Activated CD8-positive, alpha-beta T cell treated with anti-CD3 and anti-CD28 coated beads for 36 hours (primary cell): ENCODE measurements around the gene STPG2. TPM values are rescaled to one million over a fixed set of nuclear protein-coding genes. Genes with fewer than 3 reads are reported as not detected.

Experiments
- ATAC-seq: fragments of 200-7000 bp; cut with Tn5 transposase; one replicate; pipeline ENCODE4 v1.10.0; 2021; ENCODE audit warnings: mild to moderate bottlenecking, moderate library complexity
- CTCF ChIA-PET: fragments of 350-600 bp; sonication (Branson Sonifier 250); formaldehyde crosslinking; loops from one replicate; lab custom pipeline; 2021; ENCODE audit warnings: antibody characterized with exemption; lab: Charles Lee
- POLR2A ChIA-PET: fragments of 350-600 bp; sonication (Branson Sonifier 250); formaldehyde crosslinking; loops from one replicate; lab custom pipeline; 2021; ENCODE audit warnings: antibody characterized with exemption; lab: Charles Lee
- DNase-seq: peaks from one replicate; pipeline ENCODE4 v3.0.0-alpha.2; 2020
- H3K27ac Mint-ChIP-seq: one replicate; pipeline ENCODE4 v1.8.0; 2021; ENCODE audit warnings: mild to moderate bottlenecking, mixed read lengths
- H3K27me3 Mint-ChIP-seq: one replicate; pipeline ENCODE4 v1.8.0; 2021; ENCODE audit warnings: mixed read lengths
- H3K36me3 Mint-ChIP-seq: one replicate; pipeline ENCODE4 v1.8.0; 2021; ENCODE audit warnings: low read depth, mixed read lengths
- H3K4me1 Mint-ChIP-seq: one replicate; pipeline ENCODE4 v1.8.0; 2021; ENCODE audit warnings: low read depth, mixed read lengths
- H3K4me3 Mint-ChIP-seq: one replicate; pipeline ENCODE4 v1.8.0; 2021; ENCODE audit warnings: mild to moderate bottlenecking, moderate library complexity, mixed read lengths
- H3K9me3 Mint-ChIP-seq: one replicate; pipeline ENCODE4 v1.8.0; 2021; ENCODE audit warnings: mixed read lengths
- intact Hi-C: fragments of 100-400 bp; cut with micrococcal nuclease; formaldehyde crosslinking; loops from one replicate; pipeline ENCODE4 v1.10.0; 2022
- total RNA-seq, 2 experiments: library from RNA; stranded (reverse); gene quantifications; one replicate each; pipeline ENCODE4 v1.2.3, GENCODE V29; 2021
- TF ChIP-seq, protein P1 (sequence below): fragments of 200-600 bp; IDR thresholded peaks from one replicate; pipeline ENCODE4 v1.8.0; 2022; ENCODE audit warnings: antibody characterized with exemption, mild to moderate bottlenecking

Gene STPG2
- total RNA-seq, 2 experiments from 2014 or later: 0.16 to 0.18 TPM

- H3K27ac Mint-ChIP-seq: no peak overlapping the region
- ChIA-PET CTCF (no interaction called here), POLR2A (no interaction called here)
- intact Hi-C loops: no loop called here
- no peaks in the 10 kb centered on the region for H3K4me1 Mint-ChIP-seq
- H3K9me3 Mint-ChIP-seq: peaks cover 7% of the 10 kb centered on the region
- H3K36me3 Mint-ChIP-seq: no peaks in the 10 kb centered on the region
- no peaks in the 10 kb centered on the region for H3K27me3 Mint-ChIP-seq
- H3K4me3 Mint-ChIP-seq: no peak overlapping the region
- ATAC-seq (no peak), DNase-seq (no peak)
- TF ChIP-seq, protein P1, sequence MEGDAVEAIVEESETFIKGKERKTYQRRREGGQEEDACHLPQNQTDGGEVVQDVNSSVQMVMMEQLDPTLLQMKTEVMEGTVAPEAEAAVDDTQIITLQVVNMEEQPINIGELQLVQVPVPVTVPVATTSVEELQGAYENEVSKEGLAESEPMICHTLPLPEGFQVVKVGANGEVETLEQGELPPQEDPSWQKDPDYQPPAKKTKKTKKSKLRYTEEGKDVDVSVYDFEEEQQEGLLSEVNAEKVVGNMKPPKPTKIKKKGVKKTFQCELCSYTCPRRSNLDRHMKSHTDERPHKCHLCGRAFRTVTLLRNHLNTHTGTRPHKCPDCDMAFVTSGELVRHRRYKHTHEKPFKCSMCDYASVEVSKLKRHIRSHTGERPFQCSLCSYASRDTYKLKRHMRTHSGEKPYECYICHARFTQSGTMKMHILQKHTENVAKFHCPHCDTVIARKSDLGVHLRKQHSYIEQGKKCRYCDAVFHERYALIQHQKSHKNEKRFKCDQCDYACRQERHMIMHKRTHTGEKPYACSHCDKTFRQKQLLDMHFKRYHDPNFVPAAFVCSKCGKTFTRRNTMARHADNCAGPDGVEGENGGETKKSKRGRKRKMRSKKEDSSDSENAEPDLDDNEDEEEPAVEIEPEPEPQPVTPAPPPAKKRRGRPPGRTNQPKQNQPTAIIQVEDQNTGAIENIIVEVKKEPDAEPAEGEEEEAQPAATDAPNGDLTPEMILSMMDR: no peak
Measured at GRCh38 chr4:98068495-98068894, 74.8 kb downstream of the STPG2 start.

DNA sequence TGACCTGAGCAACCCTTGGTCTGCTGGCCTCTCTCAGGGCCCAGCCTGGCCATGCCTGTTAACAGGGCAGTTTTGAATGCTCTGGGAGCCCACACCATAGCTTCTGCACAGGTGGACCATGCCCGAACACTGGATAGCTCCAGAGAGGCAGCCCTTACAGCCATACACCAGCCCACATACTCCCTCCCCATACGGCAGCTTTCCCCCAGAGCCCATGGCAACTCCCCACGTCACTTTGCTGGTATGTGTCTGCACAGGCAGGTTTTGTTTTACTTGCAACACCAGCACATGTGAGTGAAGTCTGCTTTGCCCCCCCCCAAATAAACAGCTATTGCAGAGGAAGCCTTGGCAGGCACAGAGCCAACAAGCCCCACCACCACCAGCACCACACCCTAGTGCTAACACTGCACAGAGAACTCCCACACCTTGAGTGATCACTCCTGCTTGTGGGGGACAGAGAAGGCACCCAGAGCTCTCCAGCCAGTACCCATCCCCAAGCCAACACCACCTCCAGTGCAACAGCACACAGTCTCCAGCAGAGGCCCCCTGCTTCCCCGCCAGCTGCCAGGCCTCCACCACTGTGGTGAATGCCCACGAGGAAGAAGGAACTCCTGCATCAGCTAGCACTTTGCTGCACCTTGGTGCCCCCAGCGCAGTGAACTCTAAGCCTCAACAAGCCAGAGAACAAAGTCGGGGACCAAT, 87.3 kb downstream of the STPG2 start:
- intact Hi-C loops: no loop called here
- ATAC-seq: no peak
- ChIA-PET CTCF (no interaction called here), POLR2A (no interaction called here)
- H3K9me3 Mint-ChIP-seq: peaks cover 11% of the 10 kb centered on the region
- DNase-seq: no peak
- no peak overlapping the region for H3K27ac Mint-ChIP-seq
- H3K36me3 Mint-ChIP-seq: peaks cover 2% of the 10 kb centered on the region
- H3K4me1 Mint-ChIP-seq: no peaks in the 10 kb centered on the region
- no peak overlapping the region for H3K4me3 Mint-ChIP-seq
- TF ChIP-seq, protein P1: no peak
- no peaks in the 10 kb centered on the region for H3K27me3 Mint-ChIP-seq

GRCh38 chr4:98046665-98047064, 96.6 kb downstream of the STPG2 start:
- TF ChIP-seq, protein P1: no peak
- Mint-ChIP-seq H3K27me3 (no peaks in the 10 kb centered on the region), H3K4me1 (no peaks in the 10 kb centered on the region), H3K4me3 (no peak overlapping the region), H3K36me3 (no peaks in the 10 kb centered on the region), H3K27ac (no peak overlapping the region), H3K9me3 (no peaks in the 10 kb centered on the region)
- CTCF ChIA-PET: interaction anchor here (1.3 kb wide), 1 partner anchor 11 kb away, joined by 3 read pairs; no protein-coding TSS in a partner anchor
- DNase-seq (no peak), ATAC-seq (no peak)
- intact Hi-C loops: no loop called here
- POLR2A ChIA-PET: no interaction called here

DNA sequence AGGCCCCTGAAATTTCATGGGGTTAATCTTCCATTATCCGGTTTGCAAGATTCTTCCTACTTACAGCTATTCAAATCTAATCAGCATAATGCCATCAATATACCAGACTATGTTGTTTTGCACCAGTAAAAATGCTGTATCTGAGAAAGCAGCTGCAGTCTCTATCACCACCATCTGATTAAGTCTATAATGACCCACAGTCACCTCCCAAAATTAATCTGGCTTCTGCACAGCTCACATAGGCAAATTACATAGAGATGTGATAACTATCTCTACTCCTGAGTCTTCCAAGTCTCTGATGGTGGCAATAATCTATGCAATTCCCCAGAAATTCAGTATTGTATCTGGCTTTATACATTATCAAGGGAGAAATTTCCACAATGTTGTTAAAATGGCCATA, 113.2 kb downstream of the STPG2 start:
- DNase-seq (no peak), ATAC-seq (no peak)
- CTCF ChIA-PET: no interaction called here
- Mint-ChIP-seq H3K4me3 (no peak overlapping the region), H3K9me3 (peaks cover 8% of the 10 kb centered on the region), H3K4me1 (no peaks in the 10 kb centered on the region), H3K27me3 (peaks cover 2% of the 10 kb centered on the region), H3K27ac (no peak overlapping the region), H3K36me3 (no peaks in the 10 kb centered on the region)
- intact Hi-C loops: no loop called here
- POLR2A ChIA-PET: no interaction called here
- TF ChIP-seq, protein P1: no peak

- peaks cover 11% of the 10 kb centered on the region for H3K9me3 Mint-ChIP-seq
- H3K27me3 Mint-ChIP-seq: peaks cover 2% of the 10 kb centered on the region
- no peak overlapping the region for H3K4me3 Mint-ChIP-seq
- ChIA-PET POLR2A (no interaction called here), CTCF (no interaction called here)
- H3K36me3 Mint-ChIP-seq: no peaks in the 10 kb centered on the region
- no peak for ATAC-seq
- intact Hi-C loops: no loop called here
- no peak for DNase-seq
- H3K4me1 Mint-ChIP-seq: no peaks in the 10 kb centered on the region
- TF ChIP-seq, protein P1: no peak
- no peak overlapping the region for H3K27ac Mint-ChIP-seq
Measured at GRCh38 chr4:98027827-98028226, 115.4 kb downstream of the STPG2 start.
